ENCODE measurements around the gene RHBDL3.

The RHBDL3 gene

DNA sequence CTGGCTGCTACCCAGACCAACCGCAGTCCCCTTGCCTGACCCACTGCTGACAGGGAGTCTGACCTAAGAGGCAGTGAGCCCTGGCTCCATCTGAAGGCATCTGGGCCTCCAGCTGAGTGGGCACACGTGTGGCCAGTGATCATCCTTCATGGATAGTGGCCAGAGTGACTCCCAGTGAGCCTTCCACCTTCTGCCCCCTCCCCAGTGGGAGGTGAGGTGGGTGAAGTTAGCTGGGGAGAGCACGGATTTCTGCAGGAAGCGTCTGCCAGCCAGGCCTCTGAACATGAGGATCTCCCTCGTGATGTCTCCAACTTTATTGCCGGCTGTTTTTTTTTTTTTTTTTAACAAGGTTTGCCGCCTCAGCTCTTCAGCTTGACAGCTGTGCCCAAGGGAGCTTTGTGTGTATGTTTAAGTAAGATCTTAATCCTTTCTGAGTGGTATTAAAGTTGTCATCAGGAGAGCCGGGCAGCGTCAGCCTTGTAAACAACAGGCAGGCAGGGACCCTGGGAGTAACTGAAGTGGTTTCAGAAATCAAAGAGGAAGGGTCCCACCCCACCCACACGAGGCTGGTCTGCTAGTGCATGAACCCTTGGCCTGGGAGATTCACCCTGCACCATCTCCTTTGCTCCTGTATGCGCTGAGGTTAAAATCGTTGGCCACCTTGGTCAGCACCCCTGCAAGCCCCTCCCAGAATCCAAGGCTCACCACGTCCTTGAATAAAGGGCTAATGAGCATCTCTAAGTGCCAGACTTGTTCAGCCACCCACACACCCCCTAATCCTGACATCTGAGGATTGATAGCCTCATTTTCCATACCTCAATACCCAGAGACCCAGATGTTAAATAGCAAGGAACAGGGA is 33.3 kb downstream of the RHBDL3 start:
- H3K27ac ChIP-seq = no peak overlapping the region
- no peak overlapping the region for H2AFZ ChIP-seq
- no peaks in the 10 kb centered on the region for H3K27me3 ChIP-seq (ENCODE audit: control insufficient read depth, insufficient read depth, low read length)
- H3K4me3 ChIP-seq (ENCODE audit: low read depth, low read length) = no peak overlapping the region
- H3K9me3 ChIP-seq (ENCODE audit: control insufficient read depth, low read length) = no peaks in the 10 kb centered on the region
- TF ChIP-seq, protein P1, sequence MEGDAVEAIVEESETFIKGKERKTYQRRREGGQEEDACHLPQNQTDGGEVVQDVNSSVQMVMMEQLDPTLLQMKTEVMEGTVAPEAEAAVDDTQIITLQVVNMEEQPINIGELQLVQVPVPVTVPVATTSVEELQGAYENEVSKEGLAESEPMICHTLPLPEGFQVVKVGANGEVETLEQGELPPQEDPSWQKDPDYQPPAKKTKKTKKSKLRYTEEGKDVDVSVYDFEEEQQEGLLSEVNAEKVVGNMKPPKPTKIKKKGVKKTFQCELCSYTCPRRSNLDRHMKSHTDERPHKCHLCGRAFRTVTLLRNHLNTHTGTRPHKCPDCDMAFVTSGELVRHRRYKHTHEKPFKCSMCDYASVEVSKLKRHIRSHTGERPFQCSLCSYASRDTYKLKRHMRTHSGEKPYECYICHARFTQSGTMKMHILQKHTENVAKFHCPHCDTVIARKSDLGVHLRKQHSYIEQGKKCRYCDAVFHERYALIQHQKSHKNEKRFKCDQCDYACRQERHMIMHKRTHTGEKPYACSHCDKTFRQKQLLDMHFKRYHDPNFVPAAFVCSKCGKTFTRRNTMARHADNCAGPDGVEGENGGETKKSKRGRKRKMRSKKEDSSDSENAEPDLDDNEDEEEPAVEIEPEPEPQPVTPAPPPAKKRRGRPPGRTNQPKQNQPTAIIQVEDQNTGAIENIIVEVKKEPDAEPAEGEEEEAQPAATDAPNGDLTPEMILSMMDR (IDR thresholded peaks at IDR 0.05) = no peak
- H3K4me1 ChIP-seq = no peaks in the 10 kb centered on the region
- H3K36me3 ChIP-seq (ENCODE audit: control insufficient read depth, insufficient read depth, low read length) = no peaks in the 10 kb centered on the region
- H3K4me2 ChIP-seq (ENCODE audit: low read length) = no peak overlapping the region
- H3K9ac ChIP-seq = no peak overlapping the region
- H3K79me2 ChIP-seq = no peaks in the 10 kb centered on the region

DNA sequence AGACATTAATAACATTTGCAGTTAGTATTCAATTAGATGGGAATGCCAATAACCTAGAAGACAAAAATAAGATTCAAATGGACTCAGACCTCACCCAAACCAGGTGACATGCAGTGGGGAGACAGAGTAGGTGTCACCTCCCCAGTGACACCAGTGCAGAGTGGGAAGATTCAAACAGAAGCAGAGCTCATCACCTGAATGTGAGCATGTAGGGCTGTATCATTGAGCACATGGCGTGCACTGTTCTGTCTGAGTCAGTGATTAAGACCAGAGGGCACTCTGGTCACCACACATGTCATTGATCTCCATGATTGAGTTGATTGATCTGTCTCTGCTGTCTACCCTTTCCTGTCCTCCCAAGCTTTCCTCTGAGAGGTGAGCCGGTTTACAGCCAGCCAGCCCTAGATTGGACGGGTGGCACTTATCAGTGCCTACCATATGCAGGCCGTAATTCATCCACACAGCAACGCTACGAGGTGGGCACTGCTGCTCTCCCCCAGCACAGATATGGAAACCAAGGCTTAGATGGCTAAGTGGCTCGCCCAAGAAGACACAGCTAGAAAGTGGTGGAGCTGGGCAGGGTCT is 34.0 kb downstream of the RHBDL3 start:
- H3K4me2 ChIP-seq (ENCODE audit: low read length) = no peak overlapping the region
- H3K4me3 ChIP-seq (ENCODE audit: low read depth, low read length) = no peak overlapping the region
- no peak overlapping the region for H2AFZ ChIP-seq
- no peaks in the 10 kb centered on the region for H3K4me1 ChIP-seq
- H3K36me3 ChIP-seq (ENCODE audit: control insufficient read depth, insufficient read depth, low read length) = no peaks in the 10 kb centered on the region
- TF ChIP-seq, protein P1 (IDR thresholded peaks at IDR 0.05) = no peak
- H3K9me3 ChIP-seq (ENCODE audit: control insufficient read depth, low read length) = no peaks in the 10 kb centered on the region
- no peaks in the 10 kb centered on the region for H3K27me3 ChIP-seq (ENCODE audit: control insufficient read depth, insufficient read depth, low read length)
- H3K79me2 ChIP-seq = no peaks in the 10 kb centered on the region
- no peak overlapping the region for H3K9ac ChIP-seq
- no peak overlapping the region for H3K27ac ChIP-seq

DNA sequence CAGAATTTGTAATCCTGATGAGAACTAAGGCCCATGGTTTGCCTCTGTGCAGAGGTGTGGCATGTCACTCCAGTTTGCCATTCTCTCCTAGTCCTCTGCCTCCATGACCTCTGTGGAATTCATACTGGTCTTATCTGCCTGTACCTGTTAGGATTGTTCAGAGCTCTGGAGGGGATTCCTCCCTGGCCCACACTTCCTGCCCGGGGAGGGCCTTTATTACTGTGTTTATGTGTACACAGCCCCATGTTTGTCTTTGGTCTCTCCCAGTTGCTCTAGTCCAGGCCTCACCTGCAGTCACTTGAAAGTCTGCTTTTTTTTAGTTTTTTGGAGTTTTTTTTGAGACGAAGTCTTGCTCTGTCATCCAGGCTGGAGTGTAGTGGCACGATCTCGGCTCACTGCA is 36.4 kb downstream of the RHBDL3 start:
- H3K79me2 ChIP-seq = no peaks in the 10 kb centered on the region
- H3K4me2 ChIP-seq (ENCODE audit: low read length) = no peak overlapping the region
- no peak overlapping the region for H3K4me3 ChIP-seq (ENCODE audit: low read depth, low read length)
- no peak overlapping the region for H3K9ac ChIP-seq
- no peaks in the 10 kb centered on the region for H3K4me1 ChIP-seq
- H2AFZ ChIP-seq = no peak overlapping the region
- H3K36me3 ChIP-seq (ENCODE audit: control insufficient read depth, insufficient read depth, low read length) = no peaks in the 10 kb centered on the region
- H3K27ac ChIP-seq = no peak overlapping the region
- H3K9me3 ChIP-seq (ENCODE audit: control insufficient read depth, low read length) = no peaks in the 10 kb centered on the region
- TF ChIP-seq, protein P1 (IDR thresholded peaks at IDR 0.05) = no peak
- no peaks in the 10 kb centered on the region for H3K27me3 ChIP-seq (ENCODE audit: control insufficient read depth, insufficient read depth, low read length)

DNA sequence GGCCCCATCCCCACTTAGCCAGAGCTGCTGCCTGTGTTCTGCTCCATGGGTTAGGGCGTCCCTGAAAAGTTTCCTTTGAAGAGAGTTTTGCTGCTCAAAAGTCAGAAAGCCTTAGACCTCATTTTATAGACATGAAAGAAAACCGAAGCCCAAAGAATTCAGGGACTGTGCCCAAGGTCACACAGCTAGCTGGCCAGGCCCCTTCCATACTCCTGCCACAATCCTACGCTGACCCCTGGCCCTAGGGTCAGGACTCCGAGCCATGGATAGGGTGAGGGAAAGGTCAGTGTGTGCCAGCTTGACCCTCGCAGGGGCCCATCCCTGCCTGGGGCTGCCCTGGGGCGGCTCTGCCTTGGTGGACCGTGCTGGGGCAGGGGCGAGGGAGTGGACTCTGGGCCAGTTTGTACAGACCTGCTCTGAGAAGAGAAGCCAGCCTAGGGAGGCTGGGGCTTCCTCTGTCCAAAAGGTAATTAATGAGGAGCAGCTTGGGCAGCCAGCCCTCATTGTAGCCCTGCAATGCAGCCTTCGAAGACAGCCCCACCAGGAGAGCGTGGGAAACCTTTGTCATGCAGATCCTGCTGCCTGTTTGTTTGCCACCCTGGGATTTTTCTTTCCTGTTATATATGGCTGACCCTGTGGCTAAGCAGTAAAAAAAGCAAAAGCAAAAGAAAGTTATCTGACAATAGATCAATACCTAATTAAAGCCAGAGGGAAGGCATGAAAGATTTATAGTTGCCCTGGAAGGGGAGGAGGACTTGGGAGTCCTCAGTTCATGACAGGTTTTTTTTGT is 37.4 kb downstream of the RHBDL3 start:
- Histone ChIP-seq H3K4me2 (ENCODE audit: low read length) (no peak overlapping the region), H2AFZ (no peak overlapping the region), H3K36me3 (ENCODE audit: control insufficient read depth, insufficient read depth, low read length) (no peaks in the 10 kb centered on the region), H3K4me1 (no peaks in the 10 kb centered on the region), H3K4me3 (ENCODE audit: low read depth, low read length) (no peak overlapping the region), H3K27me3 (ENCODE audit: control insufficient read depth, insufficient read depth, low read length) (no peaks in the 10 kb centered on the region), H3K9me3 (ENCODE audit: control insufficient read depth, low read length) (no peaks in the 10 kb centered on the region), H3K79me2 (no peaks in the 10 kb centered on the region), H3K27ac (no peak overlapping the region), H3K9ac (no peak overlapping the region)
- TF ChIP-seq, protein P1 (IDR thresholded peaks at IDR 0.05) = no peak

Measured in parathyroid adenoma (tissue), 2 donors.